MM.1S (cell line): ENCODE results near the gene DEAF1.

Experiments used
- CTCF ChIP-seq: fragments of 300-600 bp; sonication (generic); IDR thresholded peaks from 2 replicates; pipeline ENCODE4 v1.5.1; 2016; ENCODE audit warnings: antibody characterized with exemption, low read length, mixed read lengths
- EZH2 ChIP-seq: fragments of 300-600 bp; sonication (generic); optimal IDR thresholded peaks from 2 replicates; pipeline ENCODE3; 2017; ENCODE audit warnings: low read depth, mild to moderate bottlenecking, antibody characterized with exemption, low read length, mixed read lengths
- EZH2phosphoT487 ChIP-seq: fragments of 300-600 bp; sonication (generic); IDR thresholded peaks from 2 replicates; pipeline ENCODE4 v1.6.1; 2018; ENCODE audit warnings: antibody characterized with exemption, low read length

DNA sequence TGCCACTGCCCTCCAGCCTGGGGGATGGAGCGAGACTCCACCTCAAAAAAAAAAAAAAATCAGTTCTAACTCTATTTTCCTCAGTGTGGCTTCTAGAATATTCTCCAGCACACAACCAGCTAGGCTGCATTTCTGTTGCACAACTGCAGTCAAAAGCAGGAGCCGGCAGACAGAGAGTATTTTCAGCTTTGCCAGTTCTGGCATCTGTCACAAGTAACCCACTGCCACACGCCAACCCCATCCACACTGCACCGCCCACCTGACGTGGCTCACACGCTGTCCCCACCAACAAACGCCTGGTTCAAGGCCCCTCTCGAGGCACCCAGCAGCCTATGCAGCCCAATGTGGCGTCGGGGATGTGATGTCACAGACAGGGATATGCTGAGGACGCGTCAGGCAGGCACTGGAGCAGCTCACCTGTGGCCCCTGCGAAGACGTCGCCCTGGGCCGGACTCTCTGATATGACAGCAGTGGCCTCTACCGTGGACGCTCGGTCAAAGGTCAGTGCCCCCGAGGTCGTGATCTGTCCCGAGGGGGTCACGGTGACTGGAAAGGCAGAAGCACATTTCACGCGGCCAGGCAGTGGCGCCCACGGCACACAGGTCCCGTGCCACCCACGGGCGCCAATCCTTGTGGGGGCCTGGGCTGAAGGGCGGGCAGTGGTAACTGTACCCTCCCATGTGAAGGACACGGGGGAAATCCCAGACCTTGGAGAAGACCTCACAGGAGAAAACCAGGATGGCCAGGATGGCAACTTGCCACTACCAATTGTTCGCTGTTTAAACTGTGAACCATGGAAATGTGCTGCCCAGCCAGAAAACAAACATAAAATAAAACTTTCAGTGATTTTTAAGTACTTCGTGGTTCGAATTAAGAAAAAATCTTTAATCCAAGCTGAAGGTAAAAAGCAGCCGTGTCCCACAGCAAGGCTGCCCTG lies 15.5 kb downstream of the DEAF1 start:
- TF ChIP-seq CTCF (no peak), EZH2phosphoT487 (no peak), EZH2 (no peak)
